K562 (cell line): ENCODE measurements around the gene ENDOV. TPM values are rescaled to one million over a fixed set of nuclear protein-coding genes. Genes with fewer than 3 reads are reported as not detected.

ENCODE experiments used
- ATAC-seq: fragments of 200-7000 bp; cut with Tn5 transposase; 3 replicates; pipeline ENCODE4 v1.9.1; 2020; ENCODE audit warnings: moderate library complexity
- BruUV-seq: library from RNA; stranded (reverse); fragments of 400-500 nt; replicated peaks from 2 replicates; lab custom pipeline; 2021; lab: Mats Ljungman, UMichigan
- CTCF ChIA-PET: fragments of 300-600 bp; formaldehyde crosslinking; extraction: SDS; loops from one replicate; lab custom pipeline; 2021; ENCODE audit warnings: low intra/inter-chr PET ratio; lab: Yijun Ruan, JAX
- POLR2A ChIA-PET: fragments of 300-600, 350-650 bp; sonication (Branson Sonifier 250); formaldehyde crosslinking; extraction: SDS; loops from one replicate; lab custom pipeline; 2021; ENCODE audit warnings: antibody characterized with exemption, inconsistent platforms; lab: Yijun Ruan, JAX
- DNase-seq, 4 experiments: peaks; one replicate each; pipeline versions ENCODE4 v3.0.0 to v3.0.0-alpha.2; 2011 to 2018; ENCODE audit warnings: low spot score in 3 of 4, mixed read lengths in 3 of 4; ENCODE audit errors: extremely low read depth in 1 of 4
- FAIRE-seq: peaks from 2 replicates; lab custom pipeline; 2011; peaks lifted over from hg19 to GRCh38; lab: Jason Lieb, UNC
- H2AFZ ChIP-seq: 2 replicates; pipeline ENCODE4 v1.6.0; 2011; ENCODE audit warnings: low read depth, low read length, control low read depth, inconsistent platforms
- H3K27ac ChIP-seq: fragments of 200-600 bp; 3 replicates; pipeline ENCODE4 v1.8.0; 2011; ENCODE audit warnings: low read depth, mild to moderate bottlenecking, control low read depth, inconsistent platforms, low read length, moderate library complexity, mixed read lengths; ENCODE audit errors: extremely low read depth
- H3K27me3 ChIP-seq, 2 experiments: fragments of 300-600 bp in 1 of 2; 2 replicates in 1 of 2; 3 replicates in 1 of 2; pipeline versions ENCODE4 v1.6.0 to v1.8.0; 2011; ENCODE audit warnings: inconsistent platforms in 2 of 2, low read length in 2 of 2, mild to moderate bottlenecking in 1 of 2, mixed read lengths in 1 of 2, moderate library complexity in 1 of 2; ENCODE audit not compliant: control insufficient read depth in 2 of 2, insufficient read depth in 2 of 2
- H3K36me3 ChIP-seq: fragments of 300-600 bp; 3 replicates; pipeline ENCODE4 v1.8.0; 2011; ENCODE audit warnings: mild to moderate bottlenecking, low read length, inconsistent platforms; ENCODE audit not compliant: control insufficient read depth, insufficient read depth
- H3K4me1 ChIP-seq, 2 experiments: fragments of 200-600 bp in 1 of 2; replicated peaks in 1 of 2; 2 replicates in 1 of 2; 3 replicates in 1 of 2; pipeline versions ENCODE4 v1.5.1 to v1.8.0; 2011; ENCODE audit warnings: inconsistent platforms in 2 of 2, low read length in 2 of 2, mild to moderate bottlenecking in 1 of 2, mixed read lengths in 1 of 2, moderate library complexity in 1 of 2; ENCODE audit not compliant: control insufficient read depth in 2 of 2, insufficient read depth in 2 of 2
- H3K4me2 ChIP-seq: 2 replicates; pipeline ENCODE4 v1.6.1; 2011; ENCODE audit warnings: low read length, control low read depth, inconsistent platforms, mixed read lengths; ENCODE audit not compliant: insufficient read depth
- H3K4me3 ChIP-seq: fragments of 200-600 bp; sonication (generic), shearing (Covaris generic); 2 replicates; pipeline ENCODE4 v1.5.1; 2016; ENCODE audit warnings: control low read depth, inconsistent platforms
- H3K79me2 ChIP-seq: fragments of 200-600 bp; 3 replicates; pipeline ENCODE4 v1.8.0; 2011; ENCODE audit warnings: low read length, inconsistent platforms; ENCODE audit not compliant: control insufficient read depth, insufficient read depth
- H3K9ac ChIP-seq, 2 experiments: 2 replicates each; pipeline versions ENCODE4 v1.6.0 to v1.6.1; 2011; ENCODE audit warnings: low read depth in 2 of 2, low read length in 2 of 2, control low read depth in 1 of 2, inconsistent platforms in 1 of 2, mild to moderate bottlenecking in 1 of 2, mixed read lengths in 1 of 2; ENCODE audit not compliant: insufficient read depth in 1 of 2
- H3K9me1 ChIP-seq: one replicate; pipeline ENCODE4 v1.6.0; 2011; ENCODE audit warnings: inconsistent platforms, mild to moderate bottlenecking, low read length, moderate library complexity; ENCODE audit not compliant: control insufficient read depth, insufficient read depth
- H3K9me3 ChIP-seq: replicated peaks from 2 replicates; pipeline ENCODE4 v1.5.1; 2011; ENCODE audit warnings: low read depth, low read length, inconsistent platforms; ENCODE audit not compliant: control insufficient read depth, insufficient read depth
- H4K20me1 ChIP-seq: replicated peaks from 2 replicates; pipeline ENCODE4 v1.6.1; 2011; ENCODE audit warnings: low read length, inconsistent platforms, mixed read lengths; ENCODE audit not compliant: control insufficient read depth, insufficient read depth
- HMGN3 ChIP-seq: IDR thresholded peaks from 2 replicates; pipeline ENCODE4 v1.6.1; 2011; ENCODE audit warnings: borderline replicate concordance, low read depth, mild to moderate bottlenecking, mixed read lengths, low read length; ENCODE audit not compliant: insufficient read length; ENCODE audit errors: extremely low read depth
- SIRT6 ChIP-seq: IDR thresholded peaks from one replicate; pipeline ENCODE4 v1.6.1; 2012; ENCODE audit warnings: low read depth, mild to moderate bottlenecking, control low read depth, inconsistent platforms, low read length, moderate library complexity
- ZFP36 ChIP-seq: fragments of 150-350 bp; IDR thresholded peaks from 2 replicates; pipeline ENCODE4 v1.6.1; 2018; ENCODE audit warnings: low read length, low read depth; ENCODE audit not compliant: partially characterized antibody
- ZNF3 ChIP-seq: fragments of 250-450 bp; sonication (Bioruptor Pico); IDR thresholded peaks from 2 replicates; pipeline ENCODE4 v1.5.0; 2021; ENCODE audit warnings: mild to moderate bottlenecking, moderate library complexity
- WGBS: fragments of 100-300 bp; shearing (Covaris generic); methylation state at CpG from one replicate; pipeline ENCODE4 v1.1.6; 2016; ENCODE audit warnings: low coverage, mixed read lengths; ENCODE audit not compliant: insufficient coverage; ENCODE audit errors: missing lambda C conversion rate; 5-methylcytosine and 5-hydroxymethylcytosine counted together
- in situ Hi-C: fragments of 300-500 bp; cut with MboI; formaldehyde crosslinking; loops from 4 replicates; pipeline ENCODE4 v1.15.0; 2018; ENCODE audit warnings: inconsistent platforms, mixed read lengths
- intact Hi-C: fragments of 100-400 bp; cut with micrococcal nuclease; formaldehyde crosslinking; loops from 2 replicates; pipeline ENCODE4 v1.14.2; 2022
- polyA plus RNA-seq, 8 experiments: library from polyadenylated mRNA; depleted of rRNA in 4 of 8; stranded (reverse) in 5 of 8; unstranded in 3 of 8; fragments of >200 nt; fragmentation: Nextera tagmentation in 2 of 8; fragmentation: Illumina TruSeq in 1 of 8; extraction: Ambion mirVana in 2 of 8; extraction: Trizol in 1 of 8; gene quantifications; 2 replicates each; pipeline versions ENCODE4 v1.2.1 to v1.2.3, GENCODE V29; 2011 to 2014; ENCODE audit warnings: inconsistent platforms in 1 of 8, missing spikeins in 1 of 8
- total RNA-seq, 7 experiments: library from RNA; depleted of rRNA in 6 of 7; stranded (reverse); fragments of >200 nt in 6 of 7; fragmentation: Illumina TruSeq in 2 of 7; extraction: Trizol in 2 of 7; gene quantifications; 2 replicates each; pipeline versions ENCODE4 v1.2.1 to v1.2.3, GENCODE V29; 2011 to 2021; ENCODE audit warnings: low replicate concordance in 1 of 7

The ENDOV gene
- total and polyA plus RNA-seq, 9 of the 15 experiments (the other 6 are each of a cell fraction or from before 2014, with no cell fraction given), result 1.2 to 8.2 (median 3.7) TPM

DNA sequence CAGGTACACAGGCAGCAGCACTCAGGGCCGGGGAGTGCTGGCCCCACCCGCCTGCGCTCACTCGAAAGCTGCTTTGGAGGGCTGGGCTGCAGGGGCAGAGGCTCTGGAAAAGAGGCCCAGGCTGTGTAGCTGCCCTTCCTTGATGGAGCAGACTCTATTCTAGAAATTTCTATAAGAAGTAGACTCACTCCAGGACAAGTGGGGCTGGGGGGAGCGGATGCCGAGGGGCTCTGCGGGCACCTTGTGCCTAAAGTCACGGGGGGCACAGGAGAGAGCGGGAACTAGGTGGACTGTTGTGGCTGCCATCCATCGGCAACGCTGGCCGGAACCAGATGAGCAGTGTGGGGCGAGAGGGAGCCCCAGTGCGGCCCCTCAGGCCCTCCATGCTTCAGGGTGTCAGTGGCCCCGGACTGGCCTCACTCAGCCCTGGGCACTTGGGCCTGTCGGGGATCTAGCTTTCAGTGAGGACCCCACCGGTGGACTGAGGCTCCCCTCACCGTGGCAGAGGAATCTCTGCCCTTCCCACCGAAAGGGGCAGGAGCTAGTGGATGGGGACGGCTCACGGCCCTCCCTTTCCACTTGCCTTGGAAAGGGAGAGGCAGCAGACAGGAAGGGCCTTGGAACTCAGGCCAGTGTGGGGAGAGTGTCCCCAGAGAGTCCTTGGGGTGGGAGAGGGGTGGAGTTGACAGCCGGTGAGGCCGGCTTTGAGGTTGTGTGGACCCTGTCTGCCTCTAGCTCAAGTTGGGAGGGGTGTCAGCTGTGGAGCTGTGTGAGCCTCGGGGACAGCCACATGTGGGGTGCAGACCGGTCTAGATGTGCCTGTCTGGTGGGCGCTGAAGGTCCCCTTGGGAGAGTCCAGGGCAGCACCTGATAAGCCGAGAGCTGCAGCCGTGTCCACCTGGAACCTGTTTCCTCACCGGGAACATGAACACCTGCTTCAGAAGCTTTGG lies 16.6 kb downstream of the ENDOV start:
- Histone ChIP-seq H2AFZ (no peak overlapping the region), H3K27ac (no peak overlapping the region), H3K9ac (peak overlapping the region in 1 of 2 experiments; percentile 28; a peak in 1 of 4 replicates), H3K36me3 (no peaks in the 10 kb centered on the region), H3K9me3 (no peaks in the 10 kb centered on the region; the same call in 1 of the 2 replicates), H3K79me2 (no peaks in the 10 kb centered on the region), H3K4me2 (no peak overlapping the region), H3K4me3 (no peak overlapping the region), H3K27me3 (peaks cover 18 to 77% of the 10 kb centered on the region in 2 experiments; a peak in 3 of 5 replicates), H3K4me1 (peaks cover 0 to 40% of the 10 kb centered on the region in 2 experiments; a peak in 2 of 5 replicates), H3K9me1 (no peaks in the 10 kb centered on the region), H4K20me1 (peaks cover 31% of the 10 kb centered on the region)
- 3% methylated on average over 27 of the region's 29 CpGs for WGBS
- intact Hi-C loops (no loop called here), in situ Hi-C loops (no loop called here)
- TF ChIP-seq ZFP36, result no peak
- peak; percentile 0 for TF ChIP-seq HMGN3
- no peak for TF ChIP-seq ZNF3 (CRISPR knock-in tag)
- TF ChIP-seq SIRT6, result no peak
- CTCF ChIA-PET, result no interaction called here
- POLR2A ChIA-PET, result interaction anchor here (0.6 to 1.1 kb wide), 3 partner anchors 8 to 685 kb away, joined by 3 to 4 read pairs (median 4); no protein-coding TSS in a partner anchor
- FAIRE-seq (no peak), DNase-seq (no peak), ATAC-seq (no peak)
- BruUV-seq, result no TSS peak
